GM19452 (cell line): ENCODE results near the gene ARFRP1.

ENCODE experiments used
- ATAC-seq: cut with Tn5 transposase; IDR thresholded peaks from one replicate; pipeline ENCODE4 v1.9.1; 2021; ENCODE audit not compliant: unreplicated experiment

ARFRP1 gene

DNA sequence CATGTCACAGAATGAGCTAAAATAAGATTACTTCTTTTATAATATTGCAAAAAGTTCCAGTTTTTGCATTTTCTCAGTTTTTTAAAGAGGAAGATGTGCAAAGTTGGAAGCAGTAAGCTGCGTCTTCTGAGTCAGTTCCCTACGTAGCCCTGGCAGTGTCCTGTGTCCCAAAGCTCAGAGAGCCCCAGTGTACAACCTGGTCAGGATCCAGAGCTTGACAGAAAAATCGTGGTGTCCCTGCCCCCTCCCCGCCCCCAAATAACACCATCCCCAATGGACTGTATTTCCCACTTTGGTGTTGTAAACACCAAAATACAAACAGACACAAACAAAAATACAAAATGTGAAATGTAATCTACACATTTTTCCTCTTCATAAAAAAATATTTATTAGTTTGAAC is 36.4 kb upstream of the ARFRP1 start:
- no peak for ATAC-seq

GRCh38 chr20:63743210-63743970 is 35.6 kb upstream of the ARFRP1 start:
- ATAC-seq: no peak

DNA sequence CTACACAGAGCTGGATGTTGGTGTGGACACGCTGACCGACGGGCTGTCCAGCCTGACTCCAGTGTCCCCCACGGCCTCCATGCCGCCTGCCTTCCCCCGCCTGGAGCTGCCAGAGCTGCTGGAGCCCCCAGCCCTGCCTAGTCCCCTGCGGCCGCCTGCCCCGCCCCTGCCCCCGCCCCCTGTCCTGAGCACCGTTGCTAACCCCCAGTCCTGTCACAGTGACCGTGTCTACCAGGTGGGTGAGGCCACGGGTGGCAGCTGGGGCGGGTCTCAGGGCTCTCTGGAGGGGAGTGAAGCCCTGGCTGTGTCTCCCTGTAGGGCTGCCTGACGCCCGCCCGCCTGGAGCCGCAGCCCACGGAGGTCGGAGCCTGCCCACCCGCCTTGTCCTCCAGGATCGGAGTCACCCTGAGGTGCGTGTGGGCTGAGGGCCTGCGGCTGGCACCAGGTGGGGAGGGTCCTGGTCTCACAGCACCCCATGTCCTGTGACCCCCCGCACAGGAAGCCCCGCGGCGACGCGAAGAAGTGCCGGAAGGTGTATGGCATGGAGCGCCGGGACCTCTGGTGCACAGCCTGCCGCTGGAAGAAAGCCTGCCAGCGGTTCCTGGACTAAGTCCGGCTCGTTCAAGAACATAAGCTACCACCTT is 34.7 kb upstream of the ARFRP1 start:
- ATAC-seq: no peak

- no peak for ATAC-seq
Measured at GRCh38 chr20:63741676-63742380, 34.1 kb upstream of the ARFRP1 start.

GRCh38 chr20:63741354-63741675 is 33.5 kb upstream of the ARFRP1 start:
- no peak for ATAC-seq

DNA sequence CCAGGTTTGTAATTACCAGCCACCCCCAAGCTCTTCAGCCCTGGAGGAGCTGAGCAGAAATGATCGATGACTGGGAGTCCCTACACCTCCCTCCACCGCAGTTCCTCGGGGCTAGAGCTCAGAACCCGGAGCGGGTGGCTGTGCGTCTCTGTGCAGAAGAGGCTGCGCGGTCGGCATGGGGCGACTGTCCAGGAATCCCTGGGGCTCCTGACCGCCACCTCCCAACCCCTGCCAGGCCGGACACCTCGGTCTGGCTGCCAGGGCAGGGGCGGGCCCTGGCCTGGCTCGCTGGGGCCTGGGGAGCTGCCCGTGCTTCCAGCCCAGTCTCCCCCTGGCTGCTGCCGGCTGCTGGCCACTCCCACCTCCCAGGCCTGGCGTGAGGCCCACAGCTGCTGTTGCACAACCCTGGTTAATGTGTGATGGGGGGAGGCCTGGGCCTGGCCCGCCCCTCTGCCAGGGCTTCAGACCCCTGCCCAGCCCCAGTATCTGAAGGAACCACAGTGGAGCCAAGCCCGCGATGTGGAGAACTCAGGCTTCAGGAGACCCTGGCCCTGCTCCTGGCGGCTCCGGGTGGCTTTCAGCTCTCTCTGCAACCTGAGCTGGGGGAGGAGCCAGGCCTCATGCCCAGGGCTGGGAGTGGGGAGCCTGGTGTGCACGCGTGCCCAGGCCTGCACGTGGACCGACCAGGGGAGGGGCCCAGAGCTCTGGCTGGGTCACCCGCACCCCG is 33.0 kb upstream of the ARFRP1 start:
- no peak for ATAC-seq

- ATAC-seq: no peak
Measured at GRCh38 chr20:63740070-63740626, 32.4 kb upstream of the ARFRP1 start.

DNA sequence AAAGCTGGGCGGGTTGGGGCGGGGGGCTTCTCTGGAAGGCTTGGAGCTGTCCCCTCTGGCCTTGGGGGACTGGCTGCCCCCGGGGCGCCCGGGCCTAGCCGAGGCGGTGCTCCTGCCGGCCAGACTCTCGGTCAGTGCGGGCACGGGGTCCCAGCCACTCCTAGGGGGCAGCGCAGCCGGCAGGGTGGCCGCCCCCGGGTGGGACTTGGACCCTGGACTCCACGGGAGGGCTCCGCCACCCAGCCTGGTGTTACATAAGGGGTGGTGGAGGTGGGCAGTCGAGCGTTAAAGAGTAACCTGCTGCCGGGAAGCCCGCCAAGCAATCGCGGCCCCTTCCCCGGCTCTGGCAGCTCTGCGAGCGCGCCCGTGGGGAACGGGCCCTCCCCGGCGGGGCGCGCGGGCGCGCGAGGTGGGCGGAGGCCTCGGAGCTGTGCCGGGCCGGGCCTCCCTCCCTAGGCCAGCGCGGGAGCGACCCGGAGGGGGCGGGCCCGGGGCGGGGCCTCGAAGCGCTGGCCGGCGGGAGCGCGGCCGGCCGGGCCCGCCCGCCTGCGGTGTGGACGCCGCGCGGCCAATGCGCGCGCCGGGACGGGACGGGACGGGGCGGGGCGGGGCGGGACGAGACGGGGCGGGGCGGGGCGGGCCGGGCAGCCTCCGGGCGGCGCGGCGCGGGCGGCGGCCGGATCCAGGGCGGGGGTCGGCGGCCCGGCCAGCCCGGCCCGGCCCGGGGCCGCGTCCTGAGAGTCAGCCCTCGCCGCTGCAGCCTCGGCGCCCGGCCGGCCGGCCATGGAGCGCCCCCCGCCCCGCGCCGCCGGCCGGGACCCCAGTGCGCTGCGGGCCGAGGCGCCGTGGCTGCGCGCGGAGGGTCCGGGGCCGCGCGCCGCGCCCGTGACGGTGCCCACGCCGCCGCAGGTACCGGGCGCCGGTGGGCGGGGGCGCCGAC is 31.6 kb upstream of the ARFRP1 start, which contains the start of gene SLC2A4RG:
TSS of gene SLC2A4RG (plus strand) at position 647 of the 940 bp plus-strand sequence. CDS start at position 784, 137 bp downstream.
- ATAC-seq: peak; percentile 41

DNA sequence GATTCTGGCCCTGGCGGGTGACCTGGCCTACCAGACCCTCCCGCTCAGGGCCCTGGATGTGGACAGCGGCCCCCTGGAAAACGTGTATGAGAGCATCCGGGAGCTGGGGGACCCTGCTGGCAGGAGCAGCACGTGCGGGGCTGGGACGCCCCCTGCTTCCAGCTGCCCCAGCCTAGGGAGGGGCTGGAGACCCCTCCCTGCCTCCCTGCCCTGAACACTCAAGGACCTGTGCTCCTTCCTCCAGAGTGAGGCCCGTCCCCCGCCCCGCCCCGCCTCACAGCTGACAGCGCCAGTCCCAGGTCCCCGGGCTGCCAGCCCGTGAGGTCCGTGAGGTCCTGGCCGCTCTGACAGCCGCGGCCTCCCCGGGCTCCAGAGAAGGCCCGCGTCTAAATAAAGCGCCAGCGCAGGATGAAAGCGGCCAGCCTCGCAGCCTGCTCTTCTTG is 30.9 kb upstream of the ARFRP1 start:
- ATAC-seq: no peak

- ATAC-seq: no peak
Measured at GRCh38 chr20:63737945-63738686, 30.3 kb upstream of the ARFRP1 start.

DNA sequence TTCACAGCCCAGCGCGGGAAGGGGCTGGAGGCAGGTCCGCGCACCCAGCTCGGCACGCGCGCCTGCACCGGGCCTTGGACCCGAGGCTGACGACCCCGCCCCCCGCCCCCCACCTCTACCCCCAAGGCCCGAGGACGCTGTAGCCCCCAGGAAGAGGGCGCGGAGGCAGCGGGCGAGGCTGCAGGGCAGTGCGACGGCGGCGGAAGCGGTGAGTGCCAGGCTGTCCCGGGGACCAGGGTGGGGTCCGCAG is 29.8 kb upstream of the ARFRP1 start:
- no peak for ATAC-seq

- no peak for ATAC-seq
Measured at GRCh38 chr20:63736893-63737694, 29.3 kb upstream of the ARFRP1 start.

- ATAC-seq: no peak
Measured at GRCh38 chr20:63735859-63736718, 28.3 kb upstream of the ARFRP1 start, which contains the start of gene LIME1. LIME1 (plus strand) TSS chr20:63736664; CDS start chr20:63737550, 886 bp downstream.

- ATAC-seq: no peak
Measured at GRCh38 chr20:63734946-63735858, 27.4 kb upstream of the ARFRP1 start.

GRCh38 chr20:63734111-63734945 is 26.6 kb upstream of the ARFRP1 start:
- no peak for ATAC-seq
